ENCODE results near the gene CHIT1.
A peak's percentile ranks its signal among the peaks of the same experiment; 100 is the strongest.

CHIT1 gene

DNA sequence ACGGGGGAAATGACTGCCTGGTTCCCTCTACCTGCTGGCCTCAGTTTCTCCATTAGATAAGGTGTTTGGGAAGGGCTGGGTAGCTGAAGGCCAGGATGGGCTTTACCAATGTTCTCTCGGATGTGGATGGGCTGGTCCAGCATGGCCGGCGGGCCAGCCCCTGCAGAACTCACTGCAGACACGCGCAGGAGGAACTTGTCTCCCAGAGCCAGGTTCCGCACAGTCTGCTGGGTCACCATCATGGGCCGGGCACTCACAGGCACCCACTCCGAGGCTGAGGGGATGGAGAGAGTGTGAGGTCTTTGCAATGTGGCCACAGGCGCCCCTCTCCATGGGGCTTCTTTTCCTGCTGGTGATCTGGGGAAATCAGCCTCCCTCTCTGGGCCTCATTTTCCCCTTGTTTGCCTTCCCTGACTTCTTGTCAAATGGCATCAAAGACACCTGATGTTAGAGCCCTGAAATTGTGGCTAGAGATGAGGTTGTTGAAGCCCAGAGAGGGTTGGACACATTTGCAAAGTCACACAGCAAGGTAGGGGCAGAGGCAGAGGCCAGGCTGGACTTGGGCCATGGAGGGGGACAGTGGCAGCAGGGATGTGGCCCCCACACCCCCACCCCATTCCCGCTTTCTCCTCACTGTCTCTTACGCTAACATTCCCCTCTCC, 55.0 kb downstream of the CHIT1 start:
- Histone ChIP-seq H3K9me3 (no peaks in the 10 kb centered on the region), H3K27me3 (peaks cover 0 to 16% of the 10 kb centered on the region in 2 donors), H3K4me1 (peaks cover 0 to 6% (median 0%) of the 10 kb centered on the region in 4 donors), H3K4me3 (no peak overlapping the region), H3K36me3 (no peaks in the 10 kb centered on the region), H3K27ac (no peak overlapping the region)
- intact Hi-C loops (cut with DNase I; ENCODE audit: low total_unique reads) = no loop called here
- TF ChIP-seq, protein P1, sequence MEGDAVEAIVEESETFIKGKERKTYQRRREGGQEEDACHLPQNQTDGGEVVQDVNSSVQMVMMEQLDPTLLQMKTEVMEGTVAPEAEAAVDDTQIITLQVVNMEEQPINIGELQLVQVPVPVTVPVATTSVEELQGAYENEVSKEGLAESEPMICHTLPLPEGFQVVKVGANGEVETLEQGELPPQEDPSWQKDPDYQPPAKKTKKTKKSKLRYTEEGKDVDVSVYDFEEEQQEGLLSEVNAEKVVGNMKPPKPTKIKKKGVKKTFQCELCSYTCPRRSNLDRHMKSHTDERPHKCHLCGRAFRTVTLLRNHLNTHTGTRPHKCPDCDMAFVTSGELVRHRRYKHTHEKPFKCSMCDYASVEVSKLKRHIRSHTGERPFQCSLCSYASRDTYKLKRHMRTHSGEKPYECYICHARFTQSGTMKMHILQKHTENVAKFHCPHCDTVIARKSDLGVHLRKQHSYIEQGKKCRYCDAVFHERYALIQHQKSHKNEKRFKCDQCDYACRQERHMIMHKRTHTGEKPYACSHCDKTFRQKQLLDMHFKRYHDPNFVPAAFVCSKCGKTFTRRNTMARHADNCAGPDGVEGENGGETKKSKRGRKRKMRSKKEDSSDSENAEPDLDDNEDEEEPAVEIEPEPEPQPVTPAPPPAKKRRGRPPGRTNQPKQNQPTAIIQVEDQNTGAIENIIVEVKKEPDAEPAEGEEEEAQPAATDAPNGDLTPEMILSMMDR (IDR thresholded peaks at IDR 0.05) = no peak
- DNase-seq = peak in 1 of 2 donors; percentile 37

DNA sequence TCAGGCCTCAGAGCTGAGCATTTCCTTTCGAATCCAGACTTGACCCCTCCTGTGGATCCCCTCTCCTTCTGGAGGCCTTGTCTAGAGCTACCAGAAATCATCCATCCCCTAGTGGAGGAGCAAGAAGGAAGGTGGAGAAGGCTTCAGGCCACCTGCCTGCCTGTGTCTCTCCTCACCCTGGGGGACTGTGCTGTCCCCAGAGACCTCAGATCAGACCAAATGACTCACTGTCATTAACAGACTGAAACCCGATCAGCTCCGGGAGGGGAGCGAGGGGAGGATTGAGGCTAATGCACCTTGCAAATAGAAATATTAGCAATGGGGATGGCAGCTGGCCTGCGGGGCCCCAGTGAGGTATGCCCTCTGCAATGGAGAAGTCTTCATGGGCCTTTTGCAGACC, 55.9 kb downstream of the CHIT1 start:
- Histone ChIP-seq H3K27ac (no peak overlapping the region), H3K4me3 (no peak overlapping the region), H3K36me3 (no peaks in the 10 kb centered on the region), H3K27me3 (peaks cover 0 to 16% of the 10 kb centered on the region in 2 donors), H3K4me1 (peaks cover 0 to 6% (median 0%) of the 10 kb centered on the region in 4 donors), H3K9me3 (no peaks in the 10 kb centered on the region)
- peak in 1 of 2 donors; percentile 42 for DNase-seq
- intact Hi-C loops (cut with DNase I; ENCODE audit: low total_unique reads) = no loop called here
- TF ChIP-seq, protein P1 (IDR thresholded peaks at IDR 0.05) = no peak

DNA sequence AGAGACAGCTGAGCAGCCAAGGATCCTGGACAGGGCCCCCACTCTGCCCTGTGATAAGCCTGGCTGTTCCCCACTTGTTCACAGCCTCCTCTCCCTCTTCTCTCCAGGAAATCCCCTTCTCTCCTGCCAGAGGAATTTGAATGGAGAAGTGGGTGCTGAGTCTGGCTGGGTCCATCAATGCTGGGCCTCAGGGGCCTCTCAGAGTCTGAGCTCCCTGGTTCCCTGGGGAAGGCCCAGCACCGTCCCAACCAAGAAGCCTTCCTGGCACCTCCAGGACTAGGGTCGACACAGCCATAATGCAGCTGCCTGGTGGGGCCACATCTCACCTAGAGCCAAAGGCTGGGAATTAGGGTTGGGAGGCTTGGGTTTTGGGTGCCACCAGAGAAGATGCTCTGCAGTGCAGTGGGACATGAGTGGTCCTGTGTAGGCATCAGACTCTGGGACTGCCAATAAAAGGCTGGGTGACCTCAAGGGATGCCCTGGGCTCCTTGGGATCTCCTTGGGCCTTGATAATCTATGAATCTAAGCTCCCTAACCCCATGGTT, 56.4 kb downstream of the CHIT1 start:
- intact Hi-C loops (cut with DNase I; ENCODE audit: low total_unique reads) = no loop called here
- H3K36me3 ChIP-seq = no peaks in the 10 kb centered on the region
- no peak overlapping the region for H3K4me3 ChIP-seq
- H3K27ac ChIP-seq = no peak overlapping the region
- TF ChIP-seq, protein P1 (IDR thresholded peaks at IDR 0.05) = no peak
- H3K4me1 ChIP-seq = peaks cover 0 to 6% (median 0%) of the 10 kb centered on the region in 4 donors
- DNase-seq = peak in 1 of 2 donors; percentile 46
- no peaks in the 10 kb centered on the region for H3K9me3 ChIP-seq
- H3K27me3 ChIP-seq = peaks cover 0 to 16% of the 10 kb centered on the region in 2 donors

DNA sequence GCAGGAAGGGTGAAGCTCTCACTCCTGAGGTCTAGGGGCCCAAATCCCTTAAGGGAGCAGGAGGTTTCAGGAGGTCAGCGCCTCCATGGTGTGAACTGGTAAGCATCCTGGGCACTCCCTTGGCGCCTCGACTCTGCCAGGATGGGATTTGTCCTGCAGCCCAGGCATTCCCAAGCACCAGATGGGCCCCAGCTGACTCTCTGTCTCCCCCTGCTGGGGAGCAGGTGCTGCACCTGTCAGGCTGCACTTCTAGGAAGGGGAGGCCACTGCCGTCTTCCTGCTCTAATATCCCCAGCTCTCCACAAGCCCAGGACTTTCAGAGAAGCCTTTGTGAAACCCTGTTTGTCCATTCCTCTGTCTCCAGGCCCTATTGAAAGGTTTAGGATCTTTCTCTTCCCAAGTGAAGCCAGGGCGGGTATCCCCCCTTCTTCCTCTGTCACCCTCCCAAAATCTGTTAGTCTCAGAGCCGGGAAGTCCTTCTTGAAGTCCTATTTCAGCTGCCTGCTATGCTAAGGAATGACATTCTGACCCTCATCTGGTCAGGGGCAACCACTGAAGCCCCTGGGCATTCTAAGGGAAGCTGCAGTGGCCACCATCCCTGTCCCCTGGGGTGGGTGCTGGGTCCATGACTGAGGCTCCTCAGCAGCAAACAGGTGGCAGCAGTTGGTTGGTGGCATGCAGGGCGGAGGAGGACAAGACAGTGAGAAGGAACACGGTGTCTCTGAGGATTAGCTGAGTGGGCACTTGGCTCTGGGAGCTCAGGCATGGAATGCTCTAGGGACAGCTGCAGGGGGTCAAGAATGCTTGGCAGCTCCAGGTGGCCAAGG, 57.1 kb downstream of the CHIT1 start:
- H3K27ac ChIP-seq = no peak overlapping the region

More for the DNA sequence above, 57.1 kb downstream of the CHIT1 start:
- TF ChIP-seq, protein P1 (IDR thresholded peaks at IDR 0.05) = peak; percentile 63 to 64
- Histone ChIP-seq H3K27me3 (peaks cover 0 to 16% of the 10 kb centered on the region in 2 donors), H3K36me3 (no peaks in the 10 kb centered on the region), H3K4me1 (peaks cover 0 to 1% (median 0%) of the 10 kb centered on the region in 4 donors), H3K4me3 (no peak overlapping the region), H3K9me3 (no peaks in the 10 kb centered on the region)
- DNase-seq = peak in 1 of 2 donors; percentile 41
- intact Hi-C loops (cut with DNase I; ENCODE audit: low total_unique reads) = no loop called here

All from tibial artery (tissue), 4 donors.